COLO668 (cell line): ENCODE data around the gene MUC3A.
"Not testable (repeated sequence)": the region's sequence is repeated elsewhere in the genome, so short reads cannot be mapped to it uniquely, and the experiment has no call there.

ENCODE experiments used
- DNase-seq: peaks from one replicate; lab custom pipeline; 2025; ENCODE audit not compliant: unreplicated experiment; lab: John Stamatoyannopoulos, UW

The MUC3A gene

DNA sequence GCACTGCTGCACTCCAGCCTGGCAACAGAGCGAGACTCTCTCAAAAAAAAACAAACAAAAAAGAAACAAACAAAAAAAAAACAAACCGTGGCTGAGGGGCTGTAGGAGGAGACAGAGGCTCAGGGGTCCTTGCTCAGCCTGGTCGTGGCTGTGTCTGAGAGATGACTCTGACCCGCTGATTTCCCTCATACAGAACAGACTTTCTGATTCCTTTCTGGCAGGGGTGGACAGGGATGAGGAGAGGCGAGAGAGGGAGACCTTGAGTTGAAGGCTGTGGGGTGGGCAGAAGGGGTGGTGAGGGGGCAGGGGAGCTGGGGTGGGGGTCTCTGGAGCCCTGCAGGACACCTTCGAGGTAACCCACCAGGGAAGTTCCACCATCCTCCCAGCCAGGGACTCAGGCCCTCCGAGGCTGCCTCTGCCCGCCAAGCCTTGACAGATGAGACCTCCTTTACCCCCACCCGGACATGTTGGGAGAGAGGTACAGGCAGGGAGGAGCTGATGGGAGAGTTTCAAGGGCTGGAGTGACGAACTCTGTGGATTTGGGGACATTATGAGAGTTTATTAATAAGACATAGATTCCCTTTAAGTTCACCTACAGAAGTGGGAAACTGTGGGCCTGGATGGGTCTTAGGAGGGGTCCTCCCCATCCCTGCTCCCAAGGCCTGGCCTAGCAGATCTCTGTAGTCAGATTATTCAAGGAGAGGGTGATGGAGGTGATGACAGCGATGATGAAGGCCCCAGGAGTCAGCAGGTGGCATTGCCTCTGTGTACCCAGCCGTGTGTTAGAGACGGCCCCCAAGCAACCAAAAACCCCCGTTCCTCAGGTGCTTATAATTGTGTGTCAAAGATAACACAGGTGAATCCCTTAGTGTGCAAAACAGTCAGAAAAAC is 22.0 kb downstream of the MUC3A start:
- no peak for DNase-seq

DNA sequence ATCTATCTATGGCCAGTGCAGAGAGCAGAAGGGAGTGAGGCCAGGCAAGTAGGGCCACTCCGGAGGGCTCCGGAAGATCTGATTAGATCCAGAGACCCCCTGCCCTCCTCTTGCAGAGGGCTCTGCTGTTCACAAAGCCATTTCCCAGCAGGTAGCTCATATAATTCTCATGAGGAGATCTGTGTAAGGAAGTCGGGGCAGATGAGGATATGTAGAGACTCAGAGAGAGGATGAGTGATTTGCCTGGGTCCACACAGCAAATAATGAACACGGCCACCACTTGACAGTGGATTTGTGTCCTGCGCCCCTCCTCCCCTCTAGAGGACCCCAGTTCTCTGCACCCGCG is 22.6 kb downstream of the MUC3A start:
- no peak for DNase-seq

DNA sequence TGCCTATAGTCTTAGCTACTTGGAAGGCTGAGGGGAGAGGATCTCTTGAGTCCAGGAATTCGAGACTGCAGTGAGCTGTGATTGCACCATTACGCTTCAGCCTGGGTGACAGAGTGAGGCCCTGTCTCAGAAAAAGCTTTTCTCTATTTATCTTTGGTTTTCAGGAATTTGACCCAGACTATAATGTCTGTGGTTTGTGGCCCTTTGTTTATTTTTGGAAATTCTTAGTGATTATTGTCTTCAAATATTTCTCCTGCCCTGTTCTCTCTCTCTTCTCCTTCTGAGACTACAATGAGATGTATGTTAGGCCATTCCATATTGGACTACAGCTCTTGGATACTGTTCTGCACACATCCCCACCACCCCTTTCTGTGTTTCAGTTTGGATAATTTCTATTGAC is 24.7 kb downstream of the MUC3A start:
- DNase-seq: no peak

DNA sequence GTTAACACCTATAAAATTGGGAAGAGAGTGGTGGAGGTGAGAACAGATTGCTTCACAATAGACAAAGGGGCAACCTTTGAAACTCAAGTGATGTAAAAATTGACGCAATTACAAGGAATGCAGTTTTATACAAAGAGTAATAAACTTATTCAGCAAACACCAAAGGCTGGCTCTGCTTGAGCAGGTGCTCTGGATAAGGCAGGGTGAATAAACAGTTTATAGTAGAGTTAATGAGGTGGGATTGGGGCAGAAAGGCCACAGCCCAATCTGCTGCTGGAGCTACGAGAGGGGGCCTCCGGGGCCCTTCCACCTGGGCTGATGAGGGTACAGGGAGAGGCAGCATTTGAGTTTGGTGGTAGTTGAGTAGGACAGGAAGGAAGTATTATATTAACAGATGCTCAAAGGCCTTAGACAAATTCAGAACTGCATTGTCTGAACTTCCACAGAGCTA is 26.1 kb downstream of the MUC3A start:
- DNase-seq: no peak

DNA sequence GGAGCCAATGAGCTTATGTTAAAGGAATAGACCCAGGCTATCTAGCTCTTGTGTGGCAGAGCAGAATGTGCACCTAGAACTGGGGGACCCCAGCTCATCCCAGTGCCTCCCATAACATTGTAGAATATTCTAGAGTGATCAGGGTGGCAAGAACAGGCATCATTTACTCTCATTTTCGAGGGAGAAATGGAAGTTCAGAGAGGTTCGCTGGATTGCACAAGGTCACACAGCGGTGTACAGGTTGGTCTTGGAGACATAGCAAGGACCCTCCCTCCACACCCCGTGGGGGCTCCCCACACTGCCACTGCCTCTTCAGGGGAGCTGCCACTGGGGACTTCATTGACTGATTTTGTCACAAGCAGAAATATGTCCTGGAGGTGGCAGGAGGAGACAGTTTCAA is 29.0 kb downstream of the MUC3A start:
- no peak for DNase-seq

DNA sequence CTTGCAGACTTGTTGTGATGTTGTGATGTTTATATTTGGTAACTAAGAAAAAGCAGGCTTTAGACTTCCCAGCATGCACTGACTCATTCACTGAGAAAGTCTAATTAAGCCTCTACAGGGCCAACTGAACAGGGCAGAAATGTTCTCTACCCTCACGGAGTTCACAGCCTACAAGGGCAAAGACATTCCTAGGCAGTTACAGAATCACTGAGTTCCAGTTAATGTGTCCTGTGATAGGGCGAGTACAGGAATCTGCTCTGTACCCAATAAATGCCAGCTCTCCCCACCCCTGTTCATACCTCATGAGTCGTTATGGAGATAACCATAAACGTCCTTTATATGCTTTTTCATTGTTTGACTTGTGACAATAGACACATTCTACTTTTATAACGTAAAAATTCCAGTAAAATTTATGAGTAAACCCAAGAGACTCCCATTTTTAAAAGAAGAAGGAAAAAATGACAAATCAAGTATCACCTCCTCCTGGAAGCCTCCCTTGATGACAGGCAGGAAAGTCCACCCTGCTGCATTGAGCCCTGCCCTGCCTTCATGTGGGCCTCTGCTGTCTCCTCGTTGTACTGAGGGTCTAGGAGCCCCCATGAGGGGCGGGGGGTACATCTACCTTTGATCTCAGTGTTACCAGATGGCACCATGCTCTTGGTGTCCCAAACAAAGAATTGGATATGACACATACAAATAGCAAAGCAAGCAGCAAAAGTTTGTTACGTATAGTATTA is 34.3 kb downstream of the MUC3A start:
- DNase-seq: no peak

DNA sequence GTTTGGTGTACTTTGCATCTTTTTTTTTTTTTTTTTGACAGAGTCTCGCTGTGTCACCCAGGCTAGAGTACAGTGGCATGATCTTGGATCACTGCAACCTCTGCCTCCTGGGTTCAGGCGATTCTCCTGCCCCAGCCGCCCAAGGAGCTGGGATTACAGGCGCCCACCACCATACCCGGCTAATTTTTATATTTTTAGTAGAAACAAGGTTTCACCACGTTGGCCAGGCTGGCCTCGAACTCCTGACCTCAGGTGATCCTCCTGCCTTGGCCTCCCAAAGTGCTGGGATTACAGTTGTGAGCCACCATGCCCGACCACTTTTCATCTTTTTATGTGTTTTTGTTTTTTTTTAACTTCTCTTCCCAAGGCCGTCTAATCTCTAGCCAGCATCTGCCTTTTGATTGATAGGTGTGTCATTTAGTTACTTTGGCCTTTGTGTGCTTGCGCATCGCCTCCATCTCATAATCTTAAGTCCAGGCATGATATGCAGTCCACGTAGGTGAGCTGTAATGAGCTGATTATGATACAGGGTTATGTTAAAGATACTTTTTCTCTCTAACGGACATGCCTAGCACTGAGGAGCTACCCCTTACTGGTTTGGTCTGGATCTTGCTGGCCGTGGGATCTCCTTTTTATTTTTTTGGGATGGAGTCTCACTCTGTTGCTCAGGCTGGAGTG is 35.0 kb downstream of the MUC3A start:
- not testable (repeated sequence) for DNase-seq

DNA sequence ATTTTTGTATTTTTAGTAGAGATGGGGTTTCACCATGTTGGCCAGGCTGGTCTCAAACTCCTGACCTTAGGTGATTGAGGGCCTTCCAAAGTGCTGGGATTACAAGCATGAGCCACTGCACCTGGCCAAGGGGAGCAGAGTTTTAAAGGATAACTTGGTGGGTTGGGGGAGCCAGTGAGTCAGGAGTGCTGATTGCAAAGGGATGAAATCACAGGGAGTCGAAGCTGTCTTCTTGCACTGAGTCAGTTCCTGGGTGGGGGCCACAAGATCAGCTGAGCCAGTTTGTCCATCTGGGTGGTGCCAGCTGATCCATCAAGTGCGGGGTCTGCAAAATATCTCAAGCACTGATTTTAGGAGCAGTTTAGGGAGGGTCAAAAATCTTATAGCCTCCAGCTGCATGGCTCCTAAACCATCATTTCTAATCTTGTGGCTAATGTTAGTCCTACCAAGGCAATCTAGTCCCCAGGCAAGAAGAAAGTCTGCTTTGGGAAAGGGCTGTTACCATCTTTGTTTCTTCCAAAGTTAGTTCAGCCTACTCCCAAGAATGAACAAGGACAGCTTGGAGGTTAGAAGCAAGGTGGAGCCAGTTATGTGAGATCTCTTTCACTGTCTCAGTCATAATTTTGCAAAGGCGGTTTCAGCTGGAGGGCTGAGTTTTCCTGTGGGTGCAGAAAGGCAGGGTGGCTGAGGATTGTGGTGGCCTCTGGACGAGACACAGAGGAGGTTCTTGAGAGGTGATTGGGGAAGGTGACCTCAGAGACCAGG is 35.9 kb downstream of the MUC3A start:
- DNase-seq: not testable (repeated sequence)

DNA sequence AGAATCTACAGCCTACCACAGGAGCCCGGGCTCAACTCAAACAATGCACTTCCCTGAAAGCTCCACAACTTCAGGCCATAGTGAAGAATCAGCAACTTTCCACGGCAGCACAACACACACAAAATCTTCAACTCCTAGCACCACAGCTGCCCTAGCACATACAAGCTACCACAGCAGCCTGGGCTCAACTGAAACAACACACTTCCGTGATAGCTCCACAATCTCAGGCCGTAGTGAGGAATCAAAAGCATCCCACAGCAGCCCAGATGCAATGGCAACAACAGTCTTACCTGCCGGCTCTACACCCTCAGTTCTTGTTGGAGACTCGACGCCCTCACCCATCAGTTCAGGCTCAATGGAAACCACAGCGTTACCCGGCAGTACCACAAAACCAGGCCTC is 42.3 kb downstream of the MUC3A start:
- no peak for DNase-seq

DNA sequence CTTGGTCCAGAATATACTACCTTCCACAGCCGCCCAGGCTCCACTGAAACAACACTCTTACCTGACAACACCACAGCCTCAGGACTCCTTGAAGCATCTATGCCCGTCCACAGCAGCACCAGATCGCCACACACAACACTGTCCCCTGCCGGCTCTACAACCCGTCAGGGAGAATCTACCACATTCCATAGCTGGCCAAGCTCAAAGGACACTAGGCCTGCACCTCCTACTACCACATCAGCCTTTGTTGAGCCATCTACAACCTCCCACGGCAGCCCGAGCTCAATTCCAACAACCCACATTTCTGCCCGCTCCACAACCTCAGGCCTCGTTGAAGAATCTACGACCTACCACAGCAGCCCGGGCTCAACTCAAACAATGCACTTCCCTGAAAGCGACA is 42.9 kb downstream of the MUC3A start:
- DNase-seq: not testable (repeated sequence)

DNA sequence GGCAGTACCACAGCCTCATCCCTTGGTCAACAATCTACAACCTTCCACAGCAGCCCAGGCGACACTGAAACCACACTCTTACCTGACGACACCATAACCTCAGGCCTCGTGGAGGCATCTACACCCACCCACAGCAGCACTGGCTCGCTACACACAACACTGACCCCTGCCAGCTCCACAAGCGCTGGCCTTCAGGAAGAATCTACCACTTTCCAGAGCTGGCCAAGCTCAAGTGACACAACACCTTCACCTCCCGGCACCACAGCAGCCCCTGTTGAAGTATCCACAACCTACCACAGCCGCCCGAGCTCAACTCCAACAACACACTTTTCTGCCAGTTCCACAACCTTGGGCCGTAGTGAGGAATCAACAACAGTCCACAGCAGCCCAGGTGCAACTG is 45.3 kb downstream of the MUC3A start:
- not testable (repeated sequence) for DNase-seq

DNA sequence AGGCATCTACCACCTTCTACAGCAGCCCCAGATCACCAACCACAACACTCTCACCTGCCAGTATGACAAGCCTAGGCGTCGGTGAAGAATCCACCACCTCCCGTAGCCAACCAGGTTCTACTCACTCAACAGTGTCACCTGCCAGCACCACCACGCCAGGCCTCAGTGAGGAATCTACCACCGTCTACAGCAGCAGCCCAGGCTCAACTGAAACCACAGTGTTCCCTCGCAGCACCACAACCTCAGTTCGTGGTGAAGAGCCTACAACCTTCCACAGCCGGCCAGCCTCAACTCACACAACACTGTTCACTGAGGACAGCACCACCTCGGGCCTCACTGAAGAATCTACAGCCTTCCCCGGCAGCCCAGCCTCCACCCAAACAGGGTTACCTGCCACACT is 49.2 kb downstream of the MUC3A start:
- not testable (repeated sequence) for DNase-seq

DNA sequence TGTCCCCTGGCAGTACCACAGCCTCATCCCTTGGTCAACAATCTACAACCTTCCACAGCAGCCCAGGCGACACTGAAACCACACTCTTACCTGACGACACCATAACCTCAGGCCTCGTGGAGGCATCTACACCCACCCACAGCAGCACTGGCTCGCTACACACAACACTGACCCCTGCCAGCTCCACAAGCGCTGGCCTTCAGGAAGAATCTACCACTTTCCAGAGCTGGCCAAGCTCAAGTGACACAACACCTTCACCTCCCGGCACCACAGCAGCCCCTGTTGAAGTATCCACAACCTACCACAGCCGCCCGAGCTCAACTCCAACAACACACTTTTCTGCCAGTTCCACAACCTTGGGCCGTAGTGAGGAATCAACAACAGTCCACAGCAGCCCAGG is 50.0 kb downstream of the MUC3A start:
- DNase-seq: not testable (repeated sequence)

DNA sequence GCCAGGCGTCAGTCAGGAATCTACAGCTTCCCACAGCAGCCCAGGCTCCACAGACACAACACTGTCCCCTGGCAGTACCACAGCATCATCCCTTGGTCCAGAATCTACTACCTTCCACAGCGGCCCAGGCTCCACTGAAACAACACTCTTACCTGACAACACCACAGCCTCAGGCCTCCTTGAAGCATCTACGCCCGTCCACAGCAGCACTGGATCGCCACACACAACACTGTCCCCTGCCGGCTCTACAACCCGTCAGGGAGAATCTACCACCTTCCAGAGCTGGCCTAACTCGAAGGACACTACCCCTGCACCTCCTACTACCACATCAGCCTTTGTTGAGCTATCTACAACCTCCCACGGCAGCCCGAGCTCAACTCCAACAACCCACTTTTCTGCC is 50.7 kb downstream of the MUC3A start:
- DNase-seq: not testable (repeated sequence)

DNA sequence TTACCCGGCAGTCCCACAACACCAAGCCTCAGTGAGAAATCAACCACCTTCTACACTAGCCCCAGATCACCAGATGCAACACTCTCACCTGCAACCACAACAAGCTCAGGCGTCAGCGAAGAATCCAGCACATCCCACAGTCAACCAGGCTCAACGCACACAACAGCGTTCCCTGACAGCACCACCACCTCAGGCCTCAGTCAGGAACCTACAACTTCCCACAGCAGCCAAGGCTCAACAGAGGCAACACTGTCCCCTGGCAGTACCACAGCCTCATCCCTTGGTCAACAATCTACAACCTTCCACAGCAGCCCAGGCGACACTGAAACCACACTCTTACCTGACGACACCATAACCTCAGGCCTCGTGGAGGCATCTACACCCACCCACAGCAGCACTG is 53.0 kb downstream of the MUC3A start:
- not testable (repeated sequence) for DNase-seq

DNA sequence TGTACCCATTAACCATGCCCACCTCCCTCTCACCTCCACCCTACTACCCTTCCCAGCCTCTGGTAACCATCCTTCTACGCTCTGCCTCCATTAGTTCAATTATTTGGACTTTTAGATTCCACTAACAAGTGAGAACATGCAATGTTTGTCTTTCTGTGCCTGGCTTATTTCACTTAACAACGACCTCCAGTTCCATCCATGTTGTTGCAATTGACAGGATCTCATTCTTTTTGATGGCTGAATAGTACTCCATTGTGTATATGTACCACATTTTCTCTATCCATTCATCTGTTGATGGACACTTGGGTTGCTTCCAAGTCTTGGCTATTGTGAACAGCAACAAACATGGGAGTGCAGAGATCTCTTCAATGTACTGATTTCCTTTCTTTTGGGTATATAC is 58.0 kb downstream of the MUC3A start:
- DNase-seq: not testable (repeated sequence)

DNA sequence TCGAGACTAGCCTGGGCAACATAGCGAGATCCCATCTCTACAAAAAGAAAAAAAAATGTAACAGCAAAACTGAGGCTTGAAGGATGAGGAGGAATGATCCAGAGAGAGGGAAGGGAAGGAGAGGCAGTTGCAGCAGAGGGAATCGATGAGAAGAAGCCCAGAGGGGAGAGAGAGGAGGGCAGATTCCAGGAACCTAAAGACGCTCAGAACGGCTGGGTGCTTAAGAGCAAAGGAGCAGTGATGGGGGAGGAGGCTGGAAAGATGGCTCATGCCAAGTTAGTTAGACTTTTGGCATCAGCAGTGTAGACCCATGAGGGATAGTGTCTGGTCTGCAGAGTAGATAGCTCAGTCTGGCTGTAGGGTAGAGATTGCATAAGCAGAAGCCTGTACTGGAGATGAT is 60.3 kb downstream of the MUC3A start:
- no peak for DNase-seq

DNA sequence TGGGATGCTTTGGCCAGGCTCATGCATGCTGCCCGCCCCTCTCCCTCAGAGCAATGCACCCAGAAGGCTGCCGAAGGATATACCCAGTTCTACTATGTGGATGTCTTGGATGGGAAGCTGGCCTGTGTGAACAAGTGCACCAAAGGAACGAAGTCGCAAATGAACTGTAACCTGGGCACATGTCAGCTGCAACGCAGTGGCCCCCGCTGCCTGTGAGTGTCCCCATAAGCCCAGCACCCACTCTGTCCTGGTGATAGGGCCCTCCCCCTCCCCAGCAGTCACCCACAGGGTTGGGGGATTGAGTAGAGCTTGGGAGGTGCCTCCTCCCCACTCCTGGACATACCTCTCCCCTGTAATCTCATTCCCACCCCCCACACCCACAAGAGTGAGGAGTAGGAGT is 63.6 kb downstream of the MUC3A start:
- no peak for DNase-seq

DNA sequence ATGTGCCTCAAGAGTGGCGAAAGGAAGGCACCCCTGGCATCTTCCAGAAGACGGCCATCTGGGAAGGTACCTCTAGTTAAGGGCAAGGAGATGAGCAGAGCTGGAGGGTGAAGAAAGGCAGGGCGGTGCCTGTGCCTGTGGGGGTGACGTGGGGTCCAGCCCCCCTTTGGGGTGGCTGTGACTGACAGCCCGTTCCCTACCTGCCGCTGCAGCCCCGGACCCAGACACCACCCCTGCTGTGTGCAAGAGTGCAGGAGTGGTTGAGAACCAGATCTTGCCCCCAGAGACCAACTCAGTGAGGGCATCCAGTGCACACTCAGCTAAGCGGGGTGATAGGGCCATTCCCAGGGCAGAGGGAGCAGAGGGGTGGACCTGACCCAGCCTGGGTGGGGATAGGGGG is 66.3 kb downstream of the MUC3A start:
- DNase-seq: no peak

DNA sequence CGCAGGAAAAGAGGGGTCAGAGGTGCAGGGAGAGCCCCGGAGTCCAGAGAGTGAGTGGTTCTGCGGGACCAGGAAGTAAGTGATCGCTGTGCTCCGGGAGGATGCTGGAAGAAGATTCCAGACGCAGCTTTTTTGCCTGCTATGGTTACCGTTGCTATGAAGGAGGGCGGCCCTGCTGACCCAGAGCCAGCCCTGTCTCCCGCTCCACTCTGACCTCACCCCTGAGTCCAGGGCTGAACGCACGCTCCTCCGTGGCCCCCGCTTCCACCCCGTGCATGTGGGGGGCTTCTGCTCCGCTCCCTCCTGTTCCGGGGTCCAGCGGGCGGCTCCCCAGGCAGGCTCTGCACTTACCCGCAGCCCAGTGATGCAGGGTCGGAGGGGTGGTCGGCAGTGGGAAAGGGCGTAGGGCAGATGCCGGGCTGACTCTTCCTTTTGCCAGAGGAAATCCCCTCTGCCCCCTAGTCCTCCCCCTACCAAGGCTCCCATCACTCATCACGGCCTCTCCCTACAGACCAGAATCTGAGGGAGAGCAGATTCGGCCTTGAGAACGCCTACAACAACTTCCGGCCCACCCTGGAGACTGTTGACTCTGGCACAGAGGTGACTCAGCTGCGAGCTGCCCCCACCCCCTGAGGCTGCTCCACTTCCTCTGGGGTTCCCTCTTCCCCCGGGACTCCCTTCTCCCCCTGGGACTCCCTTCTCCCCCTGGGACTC is 67.9 kb downstream of the MUC3A start:
- DNase-seq: peak; percentile 67
